ENCODE measurements around the gene GPSM1.

Gene GPSM1

GRCh38 chr9:136331556-136332481 lies 4.5 kb downstream of the GPSM1 start:
- no peaks in the 10 kb centered on the region for H3K27me3 ChIP-seq
- H3K36me3 ChIP-seq, result peaks cover 0 to 37% (median 11%) of the 10 kb centered on the region in 3 donors
- no peak overlapping the region for H3K27ac ChIP-seq
- intact Hi-C loops (cut with DNase I; ENCODE audit: low total_unique reads), result no loop called here
- no peak for TF ChIP-seq CTCF (IDR thresholded peaks at IDR 0.05)
- DNase-seq, result no peak
- H3K4me3 ChIP-seq, result no peak overlapping the region
- no peaks in the 10 kb centered on the region for H3K9me3 ChIP-seq
- peaks cover 3 to 24% (median 20%) of the 10 kb centered on the region in 4 donors for H3K4me1 ChIP-seq

- H3K4me3 ChIP-seq, result no peak overlapping the region
- peaks cover 0 to 44% (median 17%) of the 10 kb centered on the region in 3 donors for H3K36me3 ChIP-seq
- no peak for DNase-seq
- H3K4me1 ChIP-seq, result peaks cover 3 to 19% (median 17%) of the 10 kb centered on the region in 4 donors
- no peak overlapping the region for H3K27ac ChIP-seq
- no peaks in the 10 kb centered on the region for H3K9me3 ChIP-seq
- intact Hi-C loops (cut with DNase I; ENCODE audit: low total_unique reads), result no loop called here
- no peaks in the 10 kb centered on the region for H3K27me3 ChIP-seq
- no peak for TF ChIP-seq CTCF (IDR thresholded peaks at IDR 0.05)
These were observed 5.2 kb downstream of the GPSM1 start for GRCh38 chr9:136332482-136332983.

GRCh38 chr9:136333045-136333444 lies 5.7 kb downstream of the GPSM1 start:
- Histone ChIP-seq H3K4me1 (peaks cover 2 to 16% (median 13%) of the 10 kb centered on the region in 4 donors), H3K36me3 (peaks cover 0 to 49% (median 18%) of the 10 kb centered on the region in 3 donors), H3K4me3 (no peak overlapping the region), H3K27me3 (no peaks in the 10 kb centered on the region), H3K27ac (no peak overlapping the region), H3K9me3 (no peaks in the 10 kb centered on the region)
- intact Hi-C loops (cut with DNase I; ENCODE audit: low total_unique reads), result no loop called here
- TF ChIP-seq CTCF (IDR thresholded peaks at IDR 0.05), result no peak
- no peak for DNase-seq

GRCh38 chr9:136333486-136333885 lies 6.1 kb downstream of the GPSM1 start:
- Histone ChIP-seq H3K27ac (no peak overlapping the region), H3K4me3 (no peak overlapping the region), H3K9me3 (no peaks in the 10 kb centered on the region), H3K4me1 (peaks cover 0 to 11% (median 8%) of the 10 kb centered on the region in 4 donors), H3K27me3 (no peaks in the 10 kb centered on the region), H3K36me3 (peaks cover 0 to 53% (median 21%) of the 10 kb centered on the region in 3 donors)
- TF ChIP-seq CTCF (IDR thresholded peaks at IDR 0.05), result no peak
- intact Hi-C loops (cut with DNase I; ENCODE audit: low total_unique reads), result no loop called here
- no peak for DNase-seq

GRCh38 chr9:136334541-136334940 lies 7.2 kb downstream of the GPSM1 start:
- Histone ChIP-seq H3K4me3 (no peak overlapping the region), H3K9me3 (no peaks in the 10 kb centered on the region), H3K36me3 (peaks cover 0 to 62% (median 27%) of the 10 kb centered on the region in 3 donors), H3K4me1 (peaks cover 0 to 3% (median under 1%) of the 10 kb centered on the region in 4 donors), H3K27me3 (no peaks in the 10 kb centered on the region), H3K27ac (no peak overlapping the region)
- intact Hi-C loops (cut with DNase I; ENCODE audit: low total_unique reads), result no loop called here
- no peak for TF ChIP-seq CTCF (IDR thresholded peaks at IDR 0.05)
- DNase-seq, result no peak
